GM12875 (cell line): ENCODE measurements around the gene DIDO1.

Source experiments
- H3K4me3 ChIP-seq: one replicate; pipeline ENCODE4 v1.5.1; 2011; ENCODE audit warnings: low read depth, low read length, control low read depth
- CTCF ChIP-seq: IDR thresholded peaks from 2 replicates; pipeline ENCODE4 v1.5.1; 2011; ENCODE audit warnings: low read depth, mild to moderate bottlenecking, control low read depth, inconsistent platforms, low read length, moderate library complexity, borderline replicate concordance; ENCODE audit not compliant: insufficient read depth

The DIDO1 gene

DNA sequence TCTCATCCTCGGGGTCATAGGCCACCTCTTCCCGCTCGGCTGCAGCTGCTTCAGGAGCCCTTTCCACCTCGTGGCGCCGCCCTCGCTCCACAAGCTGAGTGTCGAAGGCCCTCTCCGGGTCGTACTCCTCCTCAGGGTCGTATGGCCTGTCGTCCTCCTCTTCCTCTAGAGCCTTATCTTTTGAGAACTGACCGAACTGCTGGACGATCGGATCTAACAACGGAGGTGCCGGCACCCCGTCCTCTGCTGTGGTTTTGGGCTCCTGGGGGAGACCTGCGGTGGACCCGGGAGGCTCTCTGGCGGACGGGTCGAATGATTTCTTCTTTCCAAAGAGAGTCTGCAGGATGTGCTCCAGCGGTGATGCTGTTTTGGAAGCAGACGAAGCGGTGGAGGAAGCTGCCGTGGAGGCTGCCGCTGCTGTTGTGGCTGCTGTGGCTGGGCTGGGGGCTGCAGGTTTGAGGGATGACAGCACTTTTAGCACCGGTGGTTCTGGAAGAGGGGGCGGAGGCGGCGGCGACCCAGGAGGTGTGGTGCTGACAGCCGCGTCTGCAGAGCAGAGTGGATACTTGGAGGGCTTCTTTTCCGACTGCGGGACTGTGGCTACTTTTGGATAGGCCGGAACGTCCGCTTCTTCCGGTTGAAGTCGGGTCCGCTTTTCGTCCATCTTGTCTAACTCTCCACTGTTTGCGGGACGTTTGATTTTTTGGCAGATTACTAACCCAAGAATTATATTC, 44.5 kb downstream of the DIDO1 start:
- H3K4me3 ChIP-seq: no peak overlapping the region
- no peak for TF ChIP-seq CTCF

DNA sequence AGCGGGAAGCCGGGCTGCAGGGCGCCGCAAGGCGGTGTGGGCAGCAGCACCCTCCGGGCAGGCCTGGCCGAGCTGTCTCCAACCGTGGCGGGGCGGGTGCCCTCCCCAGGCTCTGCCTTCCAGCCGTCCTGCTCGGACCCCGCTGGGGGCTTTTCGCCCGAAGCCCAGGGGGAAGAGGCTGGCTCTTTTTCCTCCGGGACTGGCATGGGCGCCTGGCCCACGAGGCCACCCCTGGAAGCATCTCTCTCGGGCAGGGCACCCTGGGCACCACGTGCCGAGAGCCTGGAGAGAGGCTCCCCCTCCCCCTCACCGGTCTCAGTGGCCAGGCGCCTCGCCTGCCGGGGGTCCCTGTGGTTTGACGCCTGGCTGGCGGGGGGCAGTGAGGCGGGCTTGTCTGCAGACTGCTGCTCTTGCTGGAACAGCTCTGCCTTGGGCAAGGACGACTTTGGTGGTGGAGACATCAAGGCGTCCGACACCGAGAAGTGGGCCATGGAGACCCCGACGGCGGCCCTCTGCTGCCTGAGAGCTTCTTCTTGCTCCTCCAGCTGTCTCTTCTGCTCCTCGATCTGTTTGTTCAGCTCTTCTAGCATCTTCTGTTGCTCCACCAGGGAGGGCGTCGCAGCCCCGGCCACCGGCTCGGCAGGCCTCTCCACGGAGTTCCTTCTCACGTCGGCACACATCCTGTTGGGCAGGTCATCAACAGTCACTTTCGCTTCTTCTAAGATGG, 45.2 kb downstream of the DIDO1 start:
- TF ChIP-seq CTCF: no peak
- no peak overlapping the region for H3K4me3 ChIP-seq

DNA sequence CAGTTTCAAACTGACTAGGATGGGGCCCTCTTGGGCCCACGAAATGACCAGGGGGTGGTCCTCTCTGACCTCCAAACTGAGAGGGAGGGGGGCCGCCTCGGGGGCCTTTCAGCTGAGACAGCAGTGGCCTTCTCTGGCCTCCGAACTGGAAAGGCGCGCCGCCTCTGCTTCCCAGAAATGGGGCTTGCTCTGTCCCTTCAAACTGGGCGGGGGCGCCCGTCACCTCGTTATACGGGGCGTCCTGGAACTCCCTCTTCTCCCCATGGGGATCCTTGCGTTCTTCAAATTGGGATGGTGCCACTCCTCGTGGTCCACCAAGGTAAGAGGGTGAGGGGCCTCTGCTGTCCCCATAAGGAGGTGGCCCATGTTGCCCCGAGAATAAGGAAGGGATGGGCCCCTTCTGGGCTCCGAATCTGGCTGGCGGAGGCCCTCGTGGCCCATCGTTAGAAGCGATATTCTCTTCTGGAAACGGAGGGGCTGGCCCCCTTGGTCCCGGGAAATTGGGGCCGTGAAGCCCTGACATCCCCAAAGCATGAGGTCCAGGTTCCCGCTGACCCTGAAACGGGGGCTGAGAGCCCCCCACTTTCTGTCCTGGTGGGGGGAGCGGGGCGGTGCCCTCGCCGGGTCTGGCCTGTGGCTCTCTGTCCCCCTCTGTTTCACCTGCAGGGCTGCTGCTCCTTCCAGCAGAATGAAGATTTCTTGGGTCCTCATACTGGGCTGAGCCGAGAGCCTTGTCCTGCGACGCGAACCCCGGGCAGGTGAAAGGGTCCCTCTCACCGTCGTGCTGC, 46.0 kb downstream of the DIDO1 start:
- H3K4me3 ChIP-seq: no peak overlapping the region
- no peak for TF ChIP-seq CTCF

- TF ChIP-seq CTCF: no peak
- no peak overlapping the region for H3K4me3 ChIP-seq
These were observed 46.8 kb downstream of the DIDO1 start for GRCh38 chr20:62879275-62880146.

- TF ChIP-seq CTCF: no peak
- H3K4me3 ChIP-seq: no peak overlapping the region
These were observed 47.9 kb downstream of the DIDO1 start for GRCh38 chr20:62878244-62879038.
